ENCODE results near the gene SRM.
"Not testable (repeated sequence)": the region's sequence is repeated elsewhere in the genome, so short reads cannot be mapped to it uniquely, and the experiment has no call there.

Gene SRM

GRCh38 chr1:11037740-11038182, 22.1 kb downstream of the SRM start (continued):
- TF ChIP-seq ZNF280C (tag by site-specific recombination; IDR thresholded peaks at IDR 0.05) (no peak), ZNF341 (tag by site-specific recombination; IDR thresholded peaks at IDR 0.05; ENCODE audit: low read depth) (no peak), EGR2 (tag by site-specific recombination; IDR thresholded peaks at IDR 0.05; ENCODE audit: low read depth) (no peak), ZNF747 (tag by site-specific recombination; IDR thresholded peaks at IDR 0.05) (no peak), ZNF23 (tag by site-specific recombination; IDR thresholded peaks at IDR 0.05; ENCODE audit: borderline replicate concordance) (no peak)

DNA sequence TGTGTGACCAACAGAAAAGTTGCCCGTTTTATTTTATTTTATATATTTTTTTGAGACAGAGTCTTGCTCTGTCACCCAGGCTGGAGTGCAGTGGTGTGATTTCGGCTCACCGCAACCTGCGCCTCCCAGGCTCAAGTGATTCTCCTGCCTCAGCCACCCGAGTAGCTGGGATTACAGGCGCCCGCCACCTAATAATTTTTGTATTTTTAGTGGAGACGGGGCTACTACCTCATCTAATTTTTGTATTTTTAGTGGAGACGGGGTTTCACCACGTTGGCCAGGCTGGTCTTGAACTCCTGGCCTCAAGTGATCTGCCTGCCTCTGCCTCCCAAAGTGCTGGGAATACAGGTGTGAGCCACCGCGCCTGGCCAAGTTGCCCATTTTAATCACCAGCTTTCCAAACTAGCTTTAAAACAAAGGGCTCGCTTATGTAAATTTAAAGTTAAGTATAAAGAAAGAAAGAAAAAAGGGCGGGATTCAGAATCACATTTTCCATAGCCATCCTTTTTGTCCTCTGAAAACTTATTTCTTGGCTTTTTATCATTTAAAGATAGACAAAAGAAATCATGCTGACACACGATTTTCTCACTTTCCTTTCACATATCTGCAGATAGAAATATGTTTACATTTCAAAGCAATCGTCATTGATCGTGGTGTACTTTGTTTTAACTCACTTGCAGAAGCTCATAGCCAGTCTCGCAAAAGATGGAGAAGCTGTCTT, 22.6 kb downstream of the SRM start:
- ChIA-PET CTCF (interaction anchor here (0.6 to 5.1 kb wide), 80 partner anchors 10 to 1566 kb away, joined by 3 to 95 read pairs (median 4); partner anchors contain the start of genes EXOSC10, FBXO6, MASP2 and MTOR), POLR2A (interaction anchor here (0.5 to 1.2 kb wide), 5 partner anchors 23 to 709 kb away, joined by 3 to 9 read pairs (median 4); partner anchors contain the start of gene SRM)
- H3K4me1 ChIP-seq (ENCODE audit: control insufficient read depth, insufficient read depth, low read length); H3K36me3 ChIP-seq (ENCODE audit: control insufficient read depth in 2 of 2, insufficient read depth in 1 of 2, low read length in 2 of 2); H3K27ac ChIP-seq (ENCODE audit: extremely low read depth, low read depth, low read length); H3K4me3 ChIP-seq (ENCODE audit: low read depth, low read length); H3K9me3 ChIP-seq (ENCODE audit: control insufficient read depth, insufficient read depth, low read depth, low read length): not testable (repeated sequence)
- TF ChIP-seq ZBTB17 (tag by site-specific recombination; IDR thresholded peaks at IDR 0.05) (peak; percentile 37; the same call in 1 of the 2 replicates), ZEB2 (tag by site-specific recombination; IDR thresholded peaks at IDR 0.05) (0 out of 2 replicates have a peak, but pooled peaks have one; percentile 31)

GRCh38 chr1:11031624-11032262, 28.1 kb downstream of the SRM start:
- ChIA-PET CTCF (interaction anchor here (0.5 to 0.8 kb wide), 3 partner anchors 64 to 613 kb away, joined by 3 to 4 read pairs (median 3); no protein-coding TSS in a partner anchor), POLR2A (interaction anchor here (0.5 to 0.6 kb wide), 3 partner anchors 11 to 876 kb away, joined by 3 to 5 read pairs (median 4); no protein-coding TSS in a partner anchor)
- peaks cover 0 to 30% of the 10 kb centered on the region in 2 experiments; a peak in 2 of 3 replicates for H3K36me3 ChIP-seq (ENCODE audit: control insufficient read depth in 2 of 2, insufficient read depth in 1 of 2, low read length in 2 of 2)
- H3K9me3 ChIP-seq (ENCODE audit: control insufficient read depth, insufficient read depth, low read depth, low read length) = no peaks in the 10 kb centered on the region
- no peaks in the 10 kb centered on the region for H3K4me1 ChIP-seq (ENCODE audit: control insufficient read depth, insufficient read depth, low read length)
- no peak overlapping the region for H3K27ac ChIP-seq (ENCODE audit: extremely low read depth, low read depth, low read length)
- no peak overlapping the region for H3K4me3 ChIP-seq (ENCODE audit: low read depth, low read length)
- TF ChIP-seq, protein P1, sequence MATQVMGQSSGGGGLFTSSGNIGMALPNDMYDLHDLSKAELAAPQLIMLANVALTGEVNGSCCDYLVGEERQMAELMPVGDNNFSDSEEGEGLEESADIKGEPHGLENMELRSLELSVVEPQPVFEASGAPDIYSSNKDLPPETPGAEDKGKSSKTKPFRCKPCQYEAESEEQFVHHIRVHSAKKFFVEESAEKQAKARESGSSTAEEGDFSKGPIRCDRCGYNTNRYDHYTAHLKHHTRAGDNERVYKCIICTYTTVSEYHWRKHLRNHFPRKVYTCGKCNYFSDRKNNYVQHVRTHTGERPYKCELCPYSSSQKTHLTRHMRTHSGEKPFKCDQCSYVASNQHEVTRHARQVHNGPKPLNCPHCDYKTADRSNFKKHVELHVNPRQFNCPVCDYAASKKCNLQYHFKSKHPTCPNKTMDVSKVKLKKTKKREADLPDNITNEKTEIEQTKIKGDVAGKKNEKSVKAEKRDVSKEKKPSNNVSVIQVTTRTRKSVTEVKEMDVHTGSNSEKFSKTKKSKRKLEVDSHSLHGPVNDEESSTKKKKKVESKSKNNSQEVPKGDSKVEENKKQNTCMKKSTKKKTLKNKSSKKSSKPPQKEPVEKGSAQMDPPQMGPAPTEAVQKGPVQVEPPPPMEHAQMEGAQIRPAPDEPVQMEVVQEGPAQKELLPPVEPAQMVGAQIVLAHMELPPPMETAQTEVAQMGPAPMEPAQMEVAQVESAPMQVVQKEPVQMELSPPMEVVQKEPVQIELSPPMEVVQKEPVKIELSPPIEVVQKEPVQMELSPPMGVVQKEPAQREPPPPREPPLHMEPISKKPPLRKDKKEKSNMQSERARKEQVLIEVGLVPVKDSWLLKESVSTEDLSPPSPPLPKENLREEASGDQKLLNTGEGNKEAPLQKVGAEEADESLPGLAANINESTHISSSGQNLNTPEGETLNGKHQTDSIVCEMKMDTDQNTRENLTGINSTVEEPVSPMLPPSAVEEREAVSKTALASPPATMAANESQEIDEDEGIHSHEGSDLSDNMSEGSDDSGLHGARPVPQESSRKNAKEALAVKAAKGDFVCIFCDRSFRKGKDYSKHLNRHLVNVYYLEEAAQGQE (tag by site-specific recombination; IDR thresholded peaks at IDR 0.05) = no peak
- TF ChIP-seq ZNF324 (tag by site-specific recombination; IDR thresholded peaks at IDR 0.05) (no peak), HOXD13 (CRISPR knock-in tag; IDR thresholded peaks at IDR 0.05; ENCODE audit: borderline replicate concordance) (no peak), ZNF558 (tag by site-specific recombination; IDR thresholded peaks at IDR 0.05) (no peak), ZNF121 (tag by site-specific recombination; IDR thresholded peaks at IDR 0.05) (peak; percentile 71; the same call in 1 of the 2 replicates), HOXA7 (CRISPR knock-in tag; IDR thresholded peaks at IDR 0.05; ENCODE audit: borderline replicate concordance) (no peak), ZNF561 (tag by site-specific recombination; IDR thresholded peaks at IDR 0.05; ENCODE audit: borderline replicate concordance) (no peak)

Data from HEK293 (cell line).